Lower leg skin (tissue), 4 donors: ENCODE data around the gene PAXX. TPM values are rescaled to one million over a fixed set of nuclear protein-coding genes. Genes with fewer than 3 reads are reported as not detected.
A peak's percentile ranks its signal among the peaks of the same experiment; 100 is the strongest.

Source experiments
- DNase-seq, 2 donors: peaks; one replicate each; pipeline ENCODE4 v3.0.0-alpha.2; 2019; ENCODE audit warnings: low spot score in 2 of 2
- H3K4me3 ChIP-seq: fragments of 200-600 bp; sonication (generic); 2 replicates; pipeline ENCODE4 v1.5.1; 2017; ENCODE audit warnings: mild to moderate bottlenecking, low read depth; ENCODE audit not compliant: poor library complexity, severe bottlenecking
- POLR2A ChIP-seq, 2 donors: fragments of 450-650 bp; IDR thresholded peaks; one replicate each; pipeline ENCODE4 v1.6.1; 2016 to 2017; ENCODE audit warnings: antibody characterized with exemption in 2 of 2, mild to moderate bottlenecking in 1 of 2, moderate library complexity in 1 of 2
- WGBS, 2 donors: methylation state at CpG; one replicate each; pipeline ENCODE4 v1.1.5; 2018; 5-methylcytosine and 5-hydroxymethylcytosine counted together
- intact Hi-C: fragments of 100-400 bp; cut with DNase I; formaldehyde crosslinking; loops from one replicate; pipeline ENCODE4 v1.15.0; 2023; ENCODE audit warnings: low total_unique reads
- total RNA-seq, 4 donors: library from RNA; depleted of rRNA; stranded (reverse); fragments of >200 nt; gene quantifications; one replicate each; pipeline ENCODE4 v1.1.0, GENCODE V29; 2016
- TF ChIP-seq, protein P1 (sequence below), 3 donors: fragments of 450-650 bp; IDR thresholded peaks; one replicate each; pipeline ENCODE4 v1.5.1; 2016; ENCODE audit warnings: antibody characterized with exemption in 3 of 3, mild to moderate bottlenecking in 3 of 3, moderate library complexity in 2 of 3

PAXX gene
- total RNA-seq, 4 donors from 2014 or later = 38.7 to 75.8 (median 58.2) TPM

GRCh38 chr9:136977649-136978072 lies 14.6 kb upstream of the PAXX start:
- intact Hi-C loops = no loop called here
- no peak for TF ChIP-seq POLR2A (IDR thresholded peaks at IDR 0.05)
- TF ChIP-seq, protein P1, sequence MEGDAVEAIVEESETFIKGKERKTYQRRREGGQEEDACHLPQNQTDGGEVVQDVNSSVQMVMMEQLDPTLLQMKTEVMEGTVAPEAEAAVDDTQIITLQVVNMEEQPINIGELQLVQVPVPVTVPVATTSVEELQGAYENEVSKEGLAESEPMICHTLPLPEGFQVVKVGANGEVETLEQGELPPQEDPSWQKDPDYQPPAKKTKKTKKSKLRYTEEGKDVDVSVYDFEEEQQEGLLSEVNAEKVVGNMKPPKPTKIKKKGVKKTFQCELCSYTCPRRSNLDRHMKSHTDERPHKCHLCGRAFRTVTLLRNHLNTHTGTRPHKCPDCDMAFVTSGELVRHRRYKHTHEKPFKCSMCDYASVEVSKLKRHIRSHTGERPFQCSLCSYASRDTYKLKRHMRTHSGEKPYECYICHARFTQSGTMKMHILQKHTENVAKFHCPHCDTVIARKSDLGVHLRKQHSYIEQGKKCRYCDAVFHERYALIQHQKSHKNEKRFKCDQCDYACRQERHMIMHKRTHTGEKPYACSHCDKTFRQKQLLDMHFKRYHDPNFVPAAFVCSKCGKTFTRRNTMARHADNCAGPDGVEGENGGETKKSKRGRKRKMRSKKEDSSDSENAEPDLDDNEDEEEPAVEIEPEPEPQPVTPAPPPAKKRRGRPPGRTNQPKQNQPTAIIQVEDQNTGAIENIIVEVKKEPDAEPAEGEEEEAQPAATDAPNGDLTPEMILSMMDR (IDR thresholded peaks at IDR 0.05) = no peak
- DNase-seq = no peak
- no peak overlapping the region for H3K4me3 ChIP-seq
- 34 to 72% methylated on average over 3 to 21 of the region's 33 CpGs for WGBS, 2 donors

GRCh38 chr9:136978073-136978864 lies 14.0 kb upstream of the PAXX start:
- no peak overlapping the region for H3K4me3 ChIP-seq
- intact Hi-C loops = no loop called here
- TF ChIP-seq, protein P1 (IDR thresholded peaks at IDR 0.05) = no peak
- no peak for TF ChIP-seq POLR2A (IDR thresholded peaks at IDR 0.05)
- DNase-seq = peak; percentile 57 to 92
- WGBS, 2 donors = 0 to 9% methylated on average over 2 to 4 of the region's 78 CpGs

DNA sequence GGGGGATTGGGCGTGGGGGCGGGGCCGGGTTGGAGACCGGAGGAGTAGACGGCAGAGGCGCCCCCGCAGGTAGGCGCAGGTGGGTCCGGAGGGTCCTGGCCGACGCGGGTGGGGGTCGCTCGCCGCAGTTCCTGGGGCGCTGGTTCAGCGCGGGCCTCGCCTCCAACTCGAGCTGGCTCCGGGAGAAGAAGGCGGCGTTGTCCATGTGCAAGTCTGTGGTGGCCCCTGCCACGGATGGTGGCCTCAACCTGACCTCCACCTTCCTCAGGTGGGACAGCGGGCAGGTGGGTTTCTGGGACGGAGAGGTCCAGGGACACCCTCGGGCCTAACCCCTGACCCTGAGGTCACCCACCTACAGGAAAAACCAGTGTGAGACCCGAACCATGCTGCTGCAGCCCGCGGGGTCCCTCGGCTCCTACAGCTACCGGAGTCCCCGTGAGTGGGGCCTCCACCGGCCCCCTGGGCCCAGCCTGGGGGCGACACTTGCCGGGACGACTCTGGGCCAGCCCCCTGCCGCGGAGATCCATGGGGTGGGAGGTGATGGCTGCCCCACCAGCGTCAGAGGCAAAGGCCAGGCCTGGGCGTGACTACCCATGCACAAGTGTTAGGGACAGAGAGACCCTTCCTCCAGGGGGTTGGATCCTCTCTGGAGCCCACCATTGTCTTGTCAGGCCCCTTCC lies 13.2 kb upstream of the PAXX start:
- DNase-seq = no peak
- TF ChIP-seq POLR2A (IDR thresholded peaks at IDR 0.05) = no peak
- TF ChIP-seq, protein P1 (IDR thresholded peaks at IDR 0.05) = no peak
- WGBS, 2 donors = 39 to 51% methylated on average over 23 to 31 of the region's 41 CpGs
- intact Hi-C loops = no loop called here
- H3K4me3 ChIP-seq = no peak overlapping the region

DNA sequence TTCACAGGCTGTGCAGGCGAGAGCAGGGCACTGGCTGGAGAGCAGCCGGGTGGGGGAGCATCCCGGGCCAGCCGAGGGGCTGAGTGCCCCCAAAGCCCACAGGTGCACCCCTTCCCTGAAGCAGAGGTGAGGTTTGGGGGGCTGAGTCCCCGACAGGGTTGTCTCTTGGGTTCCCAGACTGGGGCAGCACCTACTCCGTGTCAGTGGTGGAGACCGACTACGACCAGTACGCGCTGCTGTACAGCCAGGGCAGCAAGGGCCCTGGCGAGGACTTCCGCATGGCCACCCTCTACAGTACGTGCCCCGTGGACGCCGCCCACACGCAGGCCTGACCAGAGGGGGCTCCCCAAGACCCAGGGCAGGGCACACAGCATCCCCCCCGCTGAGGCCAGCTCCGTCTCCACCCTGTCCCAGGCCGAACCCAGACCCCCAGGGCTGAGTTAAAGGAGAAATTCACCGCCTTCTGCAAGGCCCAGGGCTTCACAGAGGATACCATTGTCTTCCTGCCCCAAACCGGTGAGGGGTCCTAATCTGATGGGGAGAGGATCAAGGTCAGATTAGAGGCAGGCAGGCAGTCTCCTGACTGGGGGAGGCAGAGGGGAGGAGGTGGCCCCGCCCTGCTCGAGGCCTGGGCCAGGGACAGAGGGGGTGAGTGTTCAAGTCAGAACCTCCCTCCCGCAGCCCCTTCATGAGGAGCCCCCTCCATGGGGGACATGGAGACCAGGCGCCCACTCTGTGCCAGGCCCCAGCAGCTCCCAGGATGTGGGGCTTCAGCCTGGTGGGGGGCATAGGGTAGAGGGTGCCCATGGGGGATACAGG lies 12.2 kb upstream of the PAXX start:
- no peak overlapping the region for H3K4me3 ChIP-seq
- TF ChIP-seq, protein P1 (IDR thresholded peaks at IDR 0.05) = no peak
- no peak for TF ChIP-seq POLR2A (IDR thresholded peaks at IDR 0.05)
- no peak for DNase-seq
- WGBS, 2 donors = 78 to 79% methylated on average over 20 to 25 of the region's 26 CpGs
- intact Hi-C loops = no loop called here

DNA sequence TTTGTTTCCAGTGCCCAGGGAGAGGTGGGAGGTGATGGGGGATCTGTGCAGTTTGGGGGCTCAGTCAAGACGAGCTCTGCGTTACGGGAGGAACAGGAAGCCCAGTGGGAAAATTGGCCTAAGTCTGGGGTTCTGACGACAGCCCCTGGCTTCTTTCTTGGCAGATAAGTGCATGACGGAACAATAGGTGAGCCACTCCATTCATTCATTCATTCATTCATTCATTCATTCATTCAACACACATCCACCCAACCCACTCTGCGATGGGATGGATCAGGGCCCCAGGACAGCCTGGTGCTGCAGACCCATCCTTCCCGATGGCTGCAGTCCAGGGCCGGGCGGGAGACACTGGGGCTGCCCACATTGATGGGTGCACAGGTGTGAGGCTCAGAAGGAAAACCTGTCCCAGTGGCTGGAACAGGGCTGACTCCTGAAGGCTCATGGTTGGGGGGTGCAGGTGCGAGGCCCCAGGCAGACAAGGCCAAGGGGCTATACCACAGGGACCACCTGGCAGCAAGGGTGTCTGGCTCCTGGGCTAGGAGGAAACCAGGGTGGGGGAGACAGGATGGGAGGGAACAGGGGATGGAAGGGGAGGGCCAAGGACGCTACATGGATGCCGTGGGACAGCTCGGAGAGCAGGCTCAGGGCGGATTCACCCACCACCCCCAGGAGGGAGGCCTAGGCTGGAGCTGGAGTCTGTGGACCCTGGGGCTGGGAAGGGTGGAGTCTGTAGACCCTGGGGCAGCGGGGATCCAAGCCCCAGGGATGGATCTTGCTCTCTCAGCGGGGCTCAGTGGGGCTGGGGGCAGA lies 11.3 kb upstream of the PAXX start:
- intact Hi-C loops = no loop called here
- DNase-seq = no peak
- TF ChIP-seq, protein P1 (IDR thresholded peaks at IDR 0.05) = no peak
- no peak for TF ChIP-seq POLR2A (IDR thresholded peaks at IDR 0.05)
- 83 to 89% methylated on average over 16 of the region's 16 CpGs for WGBS, 2 donors
- no peak overlapping the region for H3K4me3 ChIP-seq
